WTC11 (cell line): ENCODE results near the gene METTL13. TPM values are rescaled to one million over a fixed set of nuclear protein-coding genes. Genes with fewer than 3 reads are reported as not detected.

Experiments used
- ATAC-seq: fragments of 200-7000 bp; cut with Tn5 transposase; 2 replicates; pipeline ENCODE4 v1.10.0; 2021; ENCODE audit warnings: mild to moderate bottlenecking, moderate library complexity
- CTCF ChIA-PET: fragments of 300-600 bp; sonication (Branson Sonifier 250); formaldehyde crosslinking; loops from one replicate; lab custom pipeline; 2021; ENCODE audit warnings: antibody characterized with exemption; lab: Charles Lee
- POLR2A ChIA-PET: fragments of 350-600 bp; sonication (Branson Sonifier 250); formaldehyde crosslinking; loops from one replicate; lab custom pipeline; 2021; ENCODE audit warnings: antibody characterized with exemption; lab: Charles Lee
- DNase-seq: peaks from one replicate; pipeline ENCODE4 v3.0.0; 2021; ENCODE audit warnings: low spot score
- H3K27ac Mint-ChIP-seq: 2 replicates; pipeline ENCODE4 v1.8.0; 2021; ENCODE audit warnings: mixed read lengths
- H3K27me3 Mint-ChIP-seq: 2 replicates; pipeline ENCODE4 v1.8.0; 2021; ENCODE audit warnings: low read depth, mild to moderate bottlenecking, moderate library complexity, mixed read lengths
- H3K36me3 Mint-ChIP-seq: 2 replicates; pipeline ENCODE4 v1.8.0; 2021; ENCODE audit warnings: mixed read lengths
- H3K4me1 Mint-ChIP-seq: 2 replicates; pipeline ENCODE4 v1.8.0; 2022; ENCODE audit warnings: mixed read lengths
- H3K4me3 Mint-ChIP-seq: 2 replicates; pipeline ENCODE4 v1.8.0; 2021; ENCODE audit warnings: mild to moderate bottlenecking, moderate library complexity, mixed read lengths
- H3K9me3 Mint-ChIP-seq: 2 replicates; pipeline ENCODE4 v1.8.0; 2021; ENCODE audit warnings: mixed read lengths
- ATF2 ChIP-seq: sonication (generic); formaldehyde crosslinking; IDR thresholded peaks from 2 replicates; pipeline ENCODE4 v1.8.1; 2022; ENCODE audit warnings: low read depth, missing genetic modification reagents, borderline replicate concordance
- CREB1 ChIP-seq: sonication (generic); formaldehyde crosslinking; IDR thresholded peaks from 2 replicates; pipeline ENCODE4 v1.8.0; 2023; ENCODE audit warnings: mild to moderate bottlenecking, missing genetic modification reagents
- CTCF ChIP-seq: fragments of 200-600 bp; IDR thresholded peaks from 2 replicates; pipeline ENCODE4 v1.8.0; 2022; ENCODE audit warnings: antibody characterized with exemption
- E2F4 ChIP-seq: sonication (generic); formaldehyde crosslinking; IDR thresholded peaks from 2 replicates; pipeline ENCODE4 v1.8.1; 2022; ENCODE audit warnings: low read depth, mild to moderate bottlenecking, moderate library complexity, missing genetic modification reagents, borderline replicate concordance
- ESRRA ChIP-seq: sonication (generic); formaldehyde crosslinking; IDR thresholded peaks from 2 replicates; pipeline ENCODE4 v1.8.1; 2022; ENCODE audit warnings: mild to moderate bottlenecking, missing genetic modification reagents, borderline replicate concordance
- FOXK1 ChIP-seq: sonication (generic); formaldehyde crosslinking; IDR thresholded peaks from 2 replicates; pipeline ENCODE4 v1.8.0; 2022; ENCODE audit warnings: mild to moderate bottlenecking, moderate library complexity, missing genetic modification reagents
- HMGA2 ChIP-seq: fragments of 250-450 bp; sonication (Bioruptor Pico); IDR thresholded peaks from 2 replicates; pipeline ENCODE4 v1.4.0; 2021; ENCODE audit warnings: mild to moderate bottlenecking, moderate library complexity
- MAX ChIP-seq: sonication (generic); formaldehyde crosslinking; IDR thresholded peaks from 2 replicates; pipeline ENCODE4 v1.8.0; 2022; ENCODE audit warnings: mild to moderate bottlenecking, missing genetic modification reagents
- MXD4 ChIP-seq: fragments of 250-450 bp; sonication (Bioruptor Pico); IDR thresholded peaks from 2 replicates; pipeline ENCODE4 v1.8.0; 2021; ENCODE audit warnings: mild to moderate bottlenecking, moderate library complexity, borderline replicate concordance
- NFE2L1 ChIP-seq: sonication (generic); formaldehyde crosslinking; IDR thresholded peaks from 2 replicates; pipeline ENCODE4 v1.8.1; 2023; ENCODE audit warnings: missing genetic modification reagents
- NR1H2 ChIP-seq: sonication (generic); formaldehyde crosslinking; IDR thresholded peaks from 2 replicates; pipeline ENCODE4 v1.9.0; 2021; ENCODE audit warnings: mild to moderate bottlenecking, moderate library complexity, missing genetic modification reagents
- NR3C1 ChIP-seq: sonication (generic); formaldehyde crosslinking; conservative IDR thresholded peaks from 2 replicates; pipeline ENCODE4 v1.8.1; 2023; ENCODE audit warnings: low read depth, mild to moderate bottlenecking, missing genetic modification reagents
- RELA ChIP-seq: sonication (generic); formaldehyde crosslinking; IDR thresholded peaks from 2 replicates; pipeline ENCODE4 v1.8.1; 2022; ENCODE audit warnings: missing genetic modification reagents, mild to moderate bottlenecking, borderline replicate concordance
- SMAD4 ChIP-seq: sonication (generic); formaldehyde crosslinking; IDR thresholded peaks from 2 replicates; pipeline ENCODE4 v1.8.0; 2022; ENCODE audit warnings: mild to moderate bottlenecking, missing genetic modification reagents
- SOX15 ChIP-seq: fragments of 250-450 bp; sonication (Bioruptor Pico); IDR thresholded peaks from 2 replicates; pipeline ENCODE4 v1.9.0; 2021; ENCODE audit warnings: mild to moderate bottlenecking
- TEAD1 ChIP-seq: sonication (generic); formaldehyde crosslinking; IDR thresholded peaks from 2 replicates; pipeline ENCODE4 v1.8.0; 2022; ENCODE audit warnings: mild to moderate bottlenecking, missing genetic modification reagents
- TEAD4 ChIP-seq: sonication (generic); formaldehyde crosslinking; IDR thresholded peaks from 2 replicates; pipeline ENCODE4 v1.8.0; 2022; ENCODE audit warnings: mild to moderate bottlenecking, missing genetic modification reagents
- TP53 ChIP-seq: sonication (generic); formaldehyde crosslinking; IDR thresholded peaks from 2 replicates; pipeline ENCODE4 v1.8.1; 2023; ENCODE audit warnings: mild to moderate bottlenecking, missing genetic modification reagents
- USF1 ChIP-seq: sonication (generic); formaldehyde crosslinking; IDR thresholded peaks from 2 replicates; pipeline ENCODE4 v1.8.0; 2022; ENCODE audit warnings: mild to moderate bottlenecking, missing genetic modification reagents
- ZBTB43 ChIP-seq: sonication (generic); formaldehyde crosslinking; IDR thresholded peaks from 2 replicates; pipeline ENCODE4 v1.8.1; 2023; ENCODE audit warnings: mild to moderate bottlenecking, missing genetic modification reagents
- ZNF219 ChIP-seq: sonication (generic); formaldehyde crosslinking; IDR thresholded peaks from 2 replicates; pipeline ENCODE4 v1.8.0; 2023; ENCODE audit warnings: missing genetic modification reagents, mild to moderate bottlenecking, borderline replicate concordance
- ZNF232 ChIP-seq: sonication (generic); formaldehyde crosslinking; IDR thresholded peaks from 2 replicates; pipeline ENCODE4 v1.8.0; 2022; ENCODE audit warnings: mild to moderate bottlenecking, missing genetic modification reagents
- ZNF281 ChIP-seq: sonication (generic); formaldehyde crosslinking; IDR thresholded peaks from 2 replicates; pipeline ENCODE4 v1.8.0; 2023; ENCODE audit warnings: mild to moderate bottlenecking, missing genetic modification reagents
- ZSCAN18 ChIP-seq: fragments of 250-450 bp; sonication (Bioruptor Pico); IDR thresholded peaks from 2 replicates; pipeline ENCODE4 v2.1.2; 2022; ENCODE audit warnings: mild to moderate bottlenecking, moderate library complexity
- total RNA-seq: library from RNA; stranded (reverse); gene quantifications from 3 replicates; pipeline ENCODE4 v1.2.3, GENCODE V29; 2021

METTL13 gene
- total RNA-seq, 1 experiment from 2014 or later, result 46.5 TPM

GRCh38 chr1:171798311-171798710, 16.9 kb downstream of the METTL13 start (continued):
- no peak for TF ChIP-seq RELA (CRISPR knock-in tag)
- no peak for TF ChIP-seq TP53
- TF ChIP-seq TEAD1 (CRISPR knock-in tag), result no peak
- no peak for TF ChIP-seq NR3C1
- no peak for TF ChIP-seq ESRRA (CRISPR knock-in tag)
- TF ChIP-seq MXD4 (CRISPR knock-in tag), result no peak
- TF ChIP-seq CREB1 (CRISPR knock-in tag), result no peak
- no peak for TF ChIP-seq CTCF
- TF ChIP-seq FOXK1 (CRISPR knock-in tag), result no peak
- TF ChIP-seq SMAD4, result no peak
- TF ChIP-seq ZNF219 (CRISPR knock-in tag), result no peak
- TF ChIP-seq E2F4 (CRISPR knock-in tag), result no peak
- TF ChIP-seq, all 79 proteins: peak for 0

- 0 out of 2 replicates have a peak overlapping the region, but pooled peaks have one; percentile 14 for H3K27ac Mint-ChIP-seq
- no peaks in the 10 kb centered on the region for H3K9me3 Mint-ChIP-seq
- peaks cover 25% of the 10 kb centered on the region for H3K4me1 Mint-ChIP-seq
- H3K27me3 Mint-ChIP-seq, result no peaks in the 10 kb centered on the region
- TF ChIP-seq MAX (no peak), NR1H2 (no peak), ZSCAN18 (CRISPR knock-in tag) (no peak), ZNF281 (CRISPR knock-in tag) (no peak), ZNF232 (CRISPR knock-in tag) (no peak), USF1 (no peak), TEAD4 (no peak), FOXK1 (CRISPR knock-in tag) (no peak), HMGA2 (CRISPR knock-in tag) (no peak), SOX15 (CRISPR knock-in tag) (no peak), NFE2L1 (CRISPR knock-in tag) (no peak), CREB1 (CRISPR knock-in tag) (no peak), ZBTB43 (CRISPR knock-in tag) (no peak), ATF2 (no peak)
- ATAC-seq (no peak), DNase-seq (no peak)
- no peak overlapping the region for H3K4me3 Mint-ChIP-seq
- peaks cover 39% of the 10 kb centered on the region for H3K36me3 Mint-ChIP-seq
- ChIA-PET POLR2A (interaction anchor here (0.6 kb wide), 1 partner anchor 149 kb away, joined by 3 read pairs; no protein-coding TSS in a partner anchor), CTCF (interaction anchor here (1.3 to 8.5 kb wide), 5 partner anchors 9 to 185 kb away, joined by 4 to 277 read pairs (median 4); no protein-coding TSS in a partner anchor)
Measured at GRCh38 chr1:171798765-171799164, 17.3 kb downstream of the METTL13 start.
